ENCODE measurements around the gene PSMD8. TPM values are rescaled to one million over a fixed set of nuclear protein-coding genes. Genes with fewer than 3 reads are reported as not detected.
A peak's percentile ranks its signal among the peaks of the same experiment; 100 is the strongest.

Gene PSMD8
- total and polyA plus RNA-seq, 2 of the 8 experiments (the other 6 are each of a cell fraction or from before 2014, with no cell fraction given): 170 to 486 TPM

GRCh38 chr19:38350883-38351282 is 23.5 kb upstream of the PSMD8 start:
- Histone ChIP-seq H3K4me3 (ENCODE audit: extremely low read depth in 1 of 4, insufficient read depth in 2 of 4, low read depth in 3 of 4, low read length in 4 of 4) (no peak overlapping the region), H3K4ac (replicated peaks; ENCODE audit: insufficient read length, low read depth, low read length) (no peak overlapping the region), H3K9me3 (ENCODE audit: insufficient read depth in 2 of 2, low read depth in 1 of 2, low read length in 1 of 2) (no peaks in the 10 kb centered on the region), H2AK5ac (ENCODE audit: low read depth, low read length) (0 out of 2 replicates have a peak overlapping the region, but pooled peaks have one; percentile 33), H3K27me3 (replicated peaks in 1 of 4; ENCODE audit: control insufficient read depth in 3 of 4, extremely low read depth in 1 of 4, insufficient read depth in 3 of 4, low read length in 3 of 4) (no peaks in the 10 kb centered on the region), H3K14ac (ENCODE audit: insufficient read length) (no peak overlapping the region), H4K20me1 (replicated peaks in 1 of 2; ENCODE audit: control insufficient read depth in 1 of 2, insufficient read depth in 2 of 2, low read length in 2 of 2) (no peaks in the 10 kb centered on the region), H2BK12ac (ENCODE audit: low read depth, low read length) (no peak overlapping the region), H3K23ac (ENCODE audit: insufficient read length) (no peak overlapping the region), H3K18ac (ENCODE audit: extremely low read depth, low read length) (no peak overlapping the region), H3K9ac (replicated peaks in 1 of 4; ENCODE audit: extremely low read depth in 1 of 4, low read depth in 3 of 4, low read length in 3 of 4) (no peak overlapping the region), H3K23me2 (ENCODE audit: low read depth, low read length) (no peaks in the 10 kb centered on the region), H3K79me2 (ENCODE audit: control insufficient read depth in 1 of 2, insufficient read depth in 2 of 2, low read length in 2 of 2) (no peaks in the 10 kb centered on the region), H2BK120ac (replicated peaks; ENCODE audit: low read depth, low read length) (no peak overlapping the region), H3K4me1 (replicated peaks in 1 of 4; ENCODE audit: control insufficient read depth in 3 of 4, insufficient read depth in 4 of 4, low read length in 3 of 4) (no peaks in the 10 kb centered on the region), H3K56ac (replicated peaks; ENCODE audit: insufficient read length, low read depth, low read length) (no peak overlapping the region), H2BK5ac (ENCODE audit: low read depth, low read length) (no peak overlapping the region), H2BK20ac (ENCODE audit: low read length) (no peak overlapping the region), H2BK15ac (ENCODE audit: low read length) (no peak overlapping the region), H4K8ac (ENCODE audit: extremely low read depth, insufficient read depth, low read length) (no peak overlapping the region), H3K4me2 (ENCODE audit: insufficient read depth in 1 of 2, low read depth in 2 of 2, low read length in 2 of 2) (no peak overlapping the region), H3K36me3 (ENCODE audit: control insufficient read depth in 2 of 4, insufficient read depth in 4 of 4, low read length in 3 of 4) (no peaks in the 10 kb centered on the region), H4K5ac (ENCODE audit: insufficient read length, low read depth, low read length) (no peak overlapping the region), H3K27ac (ENCODE audit: low read depth, low read length) (no peak overlapping the region), H2AFZ (ENCODE audit: low read length) (no peak overlapping the region), H4K91ac (replicated peaks; ENCODE audit: insufficient read length, low read length) (no peak overlapping the region), H3K79me1 (ENCODE audit: low read depth, low read length) (no peaks in the 10 kb centered on the region)
- DNase-seq (ENCODE audit: low read depth in 1 of 2, low spot score in 2 of 2): no peak
- no peak for FAIRE-seq
- POLR2A ChIA-PET (ENCODE audit: partially characterized antibody): interaction anchor here (0.5 to 1.6 kb wide), 2 partner anchors 13 to 829 kb away, joined by 3 to 6 read pairs; no protein-coding TSS in a partner anchor
- CTCF ChIA-PET (ENCODE audit: partially characterized antibody): interaction anchor here (0.7 to 3.7 kb wide), 4 partner anchors 10 to 208 kb away, joined by 4 to 14 read pairs (median 6); no protein-coding TSS in a partner anchor
- WGBS, 2 experiments (ENCODE audit: extremely low coverage in 1 of 2, insufficient coverage in 1 of 2, insufficient read length in 1 of 2, insufficient replicate concordance in 2 of 2, low coverage in 1 of 2, low lambda C conversion rate in 2 of 2, missing lambda C conversion rate in 1 of 2): 93% methylated on average over 3 of the region's 3 CpGs; no CpG with 5 or more reads in 1 of the 2 experiments
- TF ChIP-seq CEBPB (IDR thresholded peaks at IDR 0.05; ENCODE audit: low read depth, low read length) (no peak), KDM5A (IDR thresholded peaks at IDR 0.05; ENCODE audit: low read length) (no peak), FOSL1 (IDR thresholded peaks at IDR 0.05; ENCODE audit: insufficient read depth, low read depth, low read length) (no peak), TCF12 (IDR thresholded peaks at IDR 0.05; ENCODE audit: low read depth, low read length) (no peak), RAD21 (IDR thresholded peaks at IDR 0.05 in 1 of 2, conservative IDR thresholded peaks at IDR 0.05 in 1 of 2; ENCODE audit: low read depth in 2 of 2, low read length in 2 of 2) (no peak), SUZ12 (IDR thresholded peaks at IDR 0.05; ENCODE audit: low read length) (no peak), SP1 (IDR thresholded peaks at IDR 0.05; ENCODE audit: low read depth, low read length) (no peak), JUN (IDR thresholded peaks at IDR 0.05; ENCODE audit: low read depth, low read length) (no peak), TBP (IDR thresholded peaks at IDR 0.05; ENCODE audit: low read depth, low read length) (no peak), POLR2AphosphoS5 (IDR thresholded peaks at IDR 0.05; ENCODE audit: low read depth, low read length) (no peak), SIN3A (conservative IDR thresholded peaks at IDR 0.05 in 1 of 2, IDR thresholded peaks at IDR 0.05 in 1 of 2; ENCODE audit: low read depth in 1 of 2, low read length in 2 of 2) (no peak)
- TF ChIP-seq, protein P1, sequence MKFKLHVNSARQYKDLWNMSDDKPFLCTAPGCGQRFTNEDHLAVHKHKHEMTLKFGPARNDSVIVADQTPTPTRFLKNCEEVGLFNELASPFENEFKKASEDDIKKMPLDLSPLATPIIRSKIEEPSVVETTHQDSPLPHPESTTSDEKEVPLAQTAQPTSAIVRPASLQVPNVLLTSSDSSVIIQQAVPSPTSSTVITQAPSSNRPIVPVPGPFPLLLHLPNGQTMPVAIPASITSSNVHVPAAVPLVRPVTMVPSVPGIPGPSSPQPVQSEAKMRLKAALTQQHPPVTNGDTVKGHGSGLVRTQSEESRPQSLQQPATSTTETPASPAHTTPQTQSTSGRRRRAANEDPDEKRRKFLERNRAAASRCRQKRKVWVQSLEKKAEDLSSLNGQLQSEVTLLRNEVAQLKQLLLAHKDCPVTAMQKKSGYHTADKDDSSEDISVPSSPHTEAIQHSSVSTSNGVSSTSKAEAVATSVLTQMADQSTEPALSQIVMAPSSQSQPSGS (IDR thresholded peaks at IDR 0.05; ENCODE audit: low read length): no peak
- TF ChIP-seq, protein P2, sequence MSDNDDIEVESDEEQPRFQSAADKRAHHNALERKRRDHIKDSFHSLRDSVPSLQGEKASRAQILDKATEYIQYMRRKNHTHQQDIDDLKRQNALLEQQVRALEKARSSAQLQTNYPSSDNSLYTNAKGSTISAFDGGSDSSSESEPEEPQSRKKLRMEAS (IDR thresholded peaks at IDR 0.05): no peak

Data from H1 (cell line).